Cardiac septum (tissue), 1 donor: ENCODE measurements around the gene PRPF6. TPM values are rescaled to one million over a fixed set of nuclear protein-coding genes. Genes with fewer than 3 reads are reported as not detected.

Experiments used
- DNase-seq: peaks from one replicate; pipeline ENCODE4 v3.0.0-alpha.2; 2020; ENCODE audit warnings: low spot score
- intact Hi-C: fragments of 100-400 bp; cut with DNase I; formaldehyde crosslinking; loops from one replicate; pipeline ENCODE4 v1.14.0; 2022
- microRNA-seq: library from miRNA; unstranded; fragments of <30 nt; microRNA quantifications from one replicate; pipeline ENCODE4 v1.2.0, GENCODE V29; 2020
- total RNA-seq: library from RNA; stranded (reverse); fragmentation: NEBNext Ultra II Directional; extraction: Animal tissue kit (Norgen Biotek cat#: 25700); gene quantifications from one replicate; pipeline ENCODE4 v1.2.1, GENCODE V29; 2021
- donor health status: DM: no; HTN: no; CAD: no.

Gene PRPF6
- total RNA-seq, 1 donor from 2014 or later, result 47.5 TPM

GRCh38 chr20:64077876-64078551 is 97.1 kb downstream of the PRPF6 start:
- no peak for DNase-seq
- intact Hi-C loops, result no loop called here

- no peak for DNase-seq
- intact Hi-C loops, result no loop called here
These were observed 98.0 kb downstream of the PRPF6 start for GRCh38 chr20:64078934-64079272.

- DNase-seq, result peak; percentile 94
- intact Hi-C loops, result no loop called here
These were observed 98.5 kb downstream of the PRPF6 start, which contains the start of gene RGS19 for GRCh38 chr20:64079273-64080012. TSS of gene RGS19 (minus strand) at chr20:64079518. CDS start at chr20:64076886, 2,632 bp downstream.

- intact Hi-C loops, result no loop called here
- no peak for DNase-seq
These were observed 99.3 kb downstream of the PRPF6 start, which contains the start of gene OPRL1 for GRCh38 chr20:64080013-64080812. TSS of gene OPRL1 (plus strand) at chr20:64080082. CDS start at chr20:64092721, 12,639 bp downstream.

GRCh38 chr20:64080813-64081623 is 100.1 kb downstream of the PRPF6 start:
- no peak for DNase-seq
- intact Hi-C loops, result no loop called here

- intact Hi-C loops, result no loop called here
- no peak for DNase-seq
These were observed 100.7 kb downstream of the PRPF6 start for GRCh38 chr20:64081624-64081964.

- DNase-seq, result no peak
- intact Hi-C loops, result no loop called here
These were observed 101.3 kb downstream of the PRPF6 start for GRCh38 chr20:64082126-64082731.

Small RNA genes within 50 kb of the gene (microRNA-seq; reads per million reads assigned to microRNA genes)
- gene MIR1914, result not detected
- not detected for gene MIR647
- not detected for gene MIR6813

Other genes with a start within 250 kb of the PRPF6 start
- 5.0 TPM for gene LIME1, start 244.5 kb upstream of the PRPF6 start, total RNA-seq
- 67.8 TPM for gene SLC2A4RG, start 241.4 kb upstream of the PRPF6 start, total RNA-seq
- 17.4 TPM for gene ZBTB46, start 149.9 kb upstream of the PRPF6 start, total RNA-seq
- gene ABHD16B, start 119.6 kb upstream of the PRPF6 start, total RNA-seq, result not detected
- 72.0 TPM for gene TPD52L2, start 115.9 kb upstream of the PRPF6 start, total RNA-seq
- gene DNAJC5, start 86.0 kb upstream of the PRPF6 start, total RNA-seq, result 36.1 TPM
- gene UCKL1, start 24.7 kb upstream of the PRPF6 start, total RNA-seq, result 43.2 TPM
- 12.8 TPM for gene ZNF512B, start 11.2 kb upstream of the PRPF6 start, total RNA-seq
- gene SAMD10, start 1.5 kb upstream of the PRPF6 start, total RNA-seq, result 4.0 TPM
- 0.86 TPM for gene C20orf204, start 55.0 kb downstream of the PRPF6 start, total RNA-seq
- 67.0 TPM for gene SOX18, start 68.5 kb downstream of the PRPF6 start, total RNA-seq
- 66.0 TPM for gene TCEA2, start 82.1 kb downstream of the PRPF6 start, total RNA-seq
- gene RGS19, start 98.4 kb downstream of the PRPF6 start, total RNA-seq, result 3.1 TPM
- gene OPRL1, start 99.0 kb downstream of the PRPF6 start, total RNA-seq, result 0.48 TPM
- not detected for gene LKAAEAR1, start 103.3 kb downstream of the PRPF6 start, total RNA-seq
- gene NPBWR2, start 126.4 kb downstream of the PRPF6 start, total RNA-seq, result not detected
- gene MYT1, start 183.3 kb downstream of the PRPF6 start, total RNA-seq, result not detected